Measurements from ENCODE around the gene NATD1. TPM values are rescaled to one million over a fixed set of nuclear protein-coding genes. Genes with fewer than 3 reads are reported as not detected.
A peak's percentile ranks its signal among the peaks of the same experiment; 100 is the strongest.

The NATD1 gene
- total RNA-seq, 1 experiment from 2014 or later: 3.1 TPM

- Histone ChIP-seq H3K9me2 (ENCODE audit: insufficient read depth) (no peaks in the 10 kb centered on the region), H3K4me1 (ENCODE audit: control insufficient read depth in 1 of 2, insufficient read depth in 2 of 2, low read length in 2 of 2) (peaks cover 17 to 27% of the 10 kb centered on the region in 2 experiments; a peak in 3 of 4 replicates), H3K4me3 (replicated peaks in 1 of 2; ENCODE audit: low read depth in 1 of 2, low read length in 2 of 2) (peak overlapping the region; percentile 79 to 98), H3K36me3 (ENCODE audit: control insufficient read depth in 1 of 2, insufficient read depth in 2 of 2, low read length in 2 of 2) (peaks cover 9 to 27% of the 10 kb centered on the region in 2 experiments; a peak in 2 of 4 replicates), H3K27ac (ENCODE audit: low read depth, low read length) (peak overlapping the region; percentile 87), H3K27me3 (ENCODE audit: insufficient read depth, low read length) (no peaks in the 10 kb centered on the region), H3K79me2 (ENCODE audit: insufficient read depth, low read length) (peaks cover 92% of the 10 kb centered on the region), H4K20me1 (ENCODE audit: insufficient read depth) (peaks cover 8% of the 10 kb centered on the region; the same call in 1 of the 2 replicates), H3K9me3 (ENCODE audit: control insufficient read depth in 1 of 2, insufficient read depth in 1 of 2, low read depth in 1 of 2, low read length in 2 of 2) (no peaks in the 10 kb centered on the region), H3K4me2 (ENCODE audit: low read length) (peak overlapping the region; percentile 98), H2AFZ (ENCODE audit: low read depth, low read length, poor library complexity, severe bottlenecking) (no peak overlapping the region), H3K9ac (ENCODE audit: low read length) (peak overlapping the region; percentile 99)
- TF ChIP-seq REST (IDR thresholded peaks at IDR 0.05; ENCODE audit: low read depth): no peak
- TF ChIP-seq CBX3 (IDR thresholded peaks at IDR 0.05; ENCODE audit: low read depth): no peak
- TF ChIP-seq ZFX (IDR thresholded peaks at IDR 0.05): no peak
- no peak; the same call in 1 of the 2 replicates for TF ChIP-seq MAX (IDR thresholded peaks at IDR 0.05)
- BruUV-seq (replicated peaks): TSS peak; percentile 55
- RAD21 ChIA-PET (ENCODE audit: low non-redundant PET in 1 of 2, low total read pairs in 2 of 2, uncharacterized antibody in 2 of 2, unreplicated experiment in 2 of 2): no interaction called here
- DNase-seq (ENCODE audit: low read depth, low spot score) (no peak), ATAC-seq (no peak)
- intact Hi-C loops (cut with micrococcal nuclease): loop anchor here (5.0 kb wide), 1 partner anchor 171 kb away; the partner anchor contains the start of gene USP22
- POLR2A ChIA-PET: no interaction called here
- CTCF ChIA-PET: interaction anchor here (0.9 kb wide), 1 partner anchor 71 kb away, joined by 3 read pairs; no protein-coding TSS in a partner anchor
Measured at GRCh38 chr17:21212826-21213637, 40.2 kb downstream of the NATD1 start.
